Effector memory CD8-positive, alpha-beta T cell (primary cell): ENCODE measurements around the gene RNF224.
A peak's percentile ranks its signal among the peaks of the same experiment; 100 is the strongest.
"Not testable (repeated sequence)": the region's sequence is repeated elsewhere in the genome, so short reads cannot be mapped to it uniquely, and the experiment has no call there.

Source experiments
- ATAC-seq: fragments of 150-1000 bp; cut with Tn5 transposase; replicated peaks from 2 replicates; pipeline ENCODE4 v1.10.0; 2021; ENCODE audit warnings: mild to moderate bottlenecking, moderate library complexity
- DNase-seq, 3 experiments: peaks; one replicate each; pipeline ENCODE4 v3.0.0; 2021
- H3K27ac Mint-ChIP-seq, 2 donors: one replicate each; pipeline ENCODE4 v1.8.0; 2022; ENCODE audit warnings: mild to moderate bottlenecking in 2 of 2, mixed read lengths in 2 of 2, moderate library complexity in 2 of 2
- H3K27me3 Mint-ChIP-seq, 2 donors: one replicate each; pipeline ENCODE4 v1.8.0; 2022; ENCODE audit warnings: mixed read lengths in 2 of 2
- H3K36me3 Mint-ChIP-seq: one replicate; pipeline ENCODE4 v1.8.0; 2022; ENCODE audit warnings: mild to moderate bottlenecking, moderate library complexity, mixed read lengths; ENCODE audit not compliant: insufficient read depth
- H3K4me1 Mint-ChIP-seq, 2 donors: one replicate each; pipeline ENCODE4 v1.8.0; 2022; ENCODE audit warnings: low read depth in 2 of 2, mixed read lengths in 2 of 2
- H3K4me3 Mint-ChIP-seq, 2 donors: one replicate each; pipeline ENCODE4 v1.8.0; 2022; ENCODE audit warnings: mild to moderate bottlenecking in 2 of 2, mixed read lengths in 2 of 2, moderate library complexity in 2 of 2
- H3K9me3 Mint-ChIP-seq, 2 donors: one replicate each; pipeline ENCODE4 v1.8.0; 2022; ENCODE audit warnings: mixed read lengths in 2 of 2

RNF224 gene

GRCh38 chr9:137256362-137256761, 29.1 kb downstream of the RNF224 start:
- peak overlapping the region in 1 of 2 donors; percentile 5 for H3K27ac Mint-ChIP-seq
- no peaks in the 10 kb centered on the region for H3K27me3 Mint-ChIP-seq
- DNase-seq, result no peak

GRCh38 chr9:137256856-137257255, 29.6 kb downstream of the RNF224 start:
- no peak for ATAC-seq
- Mint-ChIP-seq H3K9me3 (no peaks in the 10 kb centered on the region), H3K4me1 (peaks cover 8 to 11% of the 10 kb centered on the region in 2 donors), H3K27me3 (no peaks in the 10 kb centered on the region), H3K36me3 (peaks cover 52% of the 10 kb centered on the region), H3K27ac (no peak overlapping the region), H3K4me3 (peak overlapping the region; percentile 85 to 91)
- DNase-seq, result no peak

More at GRCh38 chr9:137256362-137256761, 29.1 kb downstream of the RNF224 start:
- Mint-ChIP-seq H3K9me3 (no peaks in the 10 kb centered on the region), H3K36me3 (peaks cover 52% of the 10 kb centered on the region), H3K4me1 (peaks cover 5 to 11% of the 10 kb centered on the region in 2 donors), H3K4me3 (peak overlapping the region; percentile 85 to 91)
- no peak for ATAC-seq

GRCh38 chr9:137262173-137262908, 35.0 kb downstream of the RNF224 start:
- H3K36me3 Mint-ChIP-seq, result peaks cover 55% of the 10 kb centered on the region
- DNase-seq, H3K4me1 Mint-ChIP-seq, H3K4me3 Mint-ChIP-seq, H3K27me3 Mint-ChIP-seq, H3K9me3 Mint-ChIP-seq, ATAC-seq, H3K27ac Mint-ChIP-seq: not testable (repeated sequence)

- Mint-ChIP-seq H3K36me3 (peaks cover 57% of the 10 kb centered on the region), H3K4me1 (peaks cover 0 to 3% of the 10 kb centered on the region in 2 donors), H3K9me3 (no peaks in the 10 kb centered on the region), H3K27ac (no peak overlapping the region), H3K27me3 (no peaks in the 10 kb centered on the region), H3K4me3 (no peak overlapping the region)
- DNase-seq, result no peak
- no peak for ATAC-seq
Measured at GRCh38 chr9:137262909-137263285, 35.6 kb downstream of the RNF224 start.

- Mint-ChIP-seq H3K27ac (peak overlapping the region in 1 of 2 donors; percentile 60), H3K4me3 (no peak overlapping the region), H3K9me3 (no peaks in the 10 kb centered on the region), H3K4me1 (peaks cover 0 to 5% of the 10 kb centered on the region in 2 donors), H3K36me3 (peaks cover 55% of the 10 kb centered on the region), H3K27me3 (no peaks in the 10 kb centered on the region)
- ATAC-seq, result no peak
- DNase-seq, result no peak
Measured at GRCh38 chr9:137263506-137263905, 36.2 kb downstream of the RNF224 start.

GRCh38 chr9:137264067-137264466, 36.8 kb downstream of the RNF224 start:
- Mint-ChIP-seq H3K4me1 (peaks cover 0 to 8% of the 10 kb centered on the region in 2 donors), H3K27ac (peak overlapping the region in 1 of 2 donors; percentile 60), H3K27me3 (no peaks in the 10 kb centered on the region), H3K36me3 (peaks cover 51% of the 10 kb centered on the region), H3K9me3 (no peaks in the 10 kb centered on the region), H3K4me3 (no peak overlapping the region)
- DNase-seq (no peak), ATAC-seq (no peak)

GRCh38 chr9:137265496-137266161, 38.3 kb downstream of the RNF224 start:
- ATAC-seq, result no peak
- H3K36me3 Mint-ChIP-seq, result peaks cover 44% of the 10 kb centered on the region
- H3K27ac Mint-ChIP-seq, result no peak overlapping the region
- H3K9me3 Mint-ChIP-seq, result no peaks in the 10 kb centered on the region
- no peak for DNase-seq
- no peak overlapping the region for H3K4me3 Mint-ChIP-seq
- H3K27me3 Mint-ChIP-seq, result no peaks in the 10 kb centered on the region
- H3K4me1 Mint-ChIP-seq, result peaks cover 6 to 8% of the 10 kb centered on the region in 2 donors

GRCh38 chr9:137266162-137266527, 38.8 kb downstream of the RNF224 start:
- peaks cover 42% of the 10 kb centered on the region for H3K36me3 Mint-ChIP-seq
- no peak overlapping the region for H3K27ac Mint-ChIP-seq
- H3K4me1 Mint-ChIP-seq, result peaks cover 7 to 8% of the 10 kb centered on the region in 2 donors
- no peak for ATAC-seq
- DNase-seq, result no peak
- no peaks in the 10 kb centered on the region for H3K9me3 Mint-ChIP-seq
- no peaks in the 10 kb centered on the region for H3K27me3 Mint-ChIP-seq
- no peak overlapping the region for H3K4me3 Mint-ChIP-seq

GRCh38 chr9:137266585-137267453, 39.5 kb downstream of the RNF224 start:
- no peaks in the 10 kb centered on the region for H3K9me3 Mint-ChIP-seq
- DNase-seq (no peak), ATAC-seq (no peak)
- H3K27ac Mint-ChIP-seq, result no peak overlapping the region
- H3K27me3 Mint-ChIP-seq, result no peaks in the 10 kb centered on the region
- H3K36me3 Mint-ChIP-seq, result peaks cover 39% of the 10 kb centered on the region
- no peak overlapping the region for H3K4me3 Mint-ChIP-seq
- peaks cover 10 to 11% of the 10 kb centered on the region in 2 donors for H3K4me1 Mint-ChIP-seq

- H3K4me3 Mint-ChIP-seq, result no peak overlapping the region
- no peak overlapping the region for H3K27ac Mint-ChIP-seq
- H3K36me3 Mint-ChIP-seq, result peaks cover 39% of the 10 kb centered on the region
- no peak for ATAC-seq
- no peak for DNase-seq
- peaks cover 9 to 11% of the 10 kb centered on the region in 2 donors for H3K4me1 Mint-ChIP-seq
- no peaks in the 10 kb centered on the region for H3K27me3 Mint-ChIP-seq
- H3K9me3 Mint-ChIP-seq, result no peaks in the 10 kb centered on the region
Measured at GRCh38 chr9:137267933-137268355, 40.6 kb downstream of the RNF224 start.

GRCh38 chr9:137268538-137269201, 41.4 kb downstream of the RNF224 start:
- Mint-ChIP-seq H3K9me3 (no peaks in the 10 kb centered on the region), H3K27ac (no peak overlapping the region), H3K36me3 (peaks cover 39% of the 10 kb centered on the region), H3K4me3 (no peak overlapping the region), H3K4me1 (peaks cover 9 to 11% of the 10 kb centered on the region in 2 donors), H3K27me3 (no peaks in the 10 kb centered on the region)
- ATAC-seq, result no peak
- no peak for DNase-seq

- H3K27ac Mint-ChIP-seq, result no peak overlapping the region
- DNase-seq (no peak), ATAC-seq (no peak)
- peaks cover 36% of the 10 kb centered on the region for H3K36me3 Mint-ChIP-seq
- H3K4me3 Mint-ChIP-seq, result no peak overlapping the region
- H3K4me1 Mint-ChIP-seq, result peaks cover 9 to 11% of the 10 kb centered on the region in 2 donors
- H3K9me3 Mint-ChIP-seq, result no peaks in the 10 kb centered on the region
- H3K27me3 Mint-ChIP-seq, result no peaks in the 10 kb centered on the region
Measured at GRCh38 chr9:137269231-137269772, 42.0 kb downstream of the RNF224 start.
